Uterine smooth muscle cell (primary cell): ENCODE data around the gene SIGLEC6. TPM values are rescaled to one million over a fixed set of nuclear protein-coding genes. Genes with fewer than 3 reads are reported as not detected.

Experiments used
- total RNA-seq: library from RNA; depleted of rRNA; stranded (reverse); fragments of >200 nt; gene quantifications from 2 replicates; pipeline ENCODE4 v1.2.3, GENCODE V29; 2014

The SIGLEC6 gene
- 0.11 TPM in 1 of 2 replicates, not detected in the other for total RNA-seq

DNA sequence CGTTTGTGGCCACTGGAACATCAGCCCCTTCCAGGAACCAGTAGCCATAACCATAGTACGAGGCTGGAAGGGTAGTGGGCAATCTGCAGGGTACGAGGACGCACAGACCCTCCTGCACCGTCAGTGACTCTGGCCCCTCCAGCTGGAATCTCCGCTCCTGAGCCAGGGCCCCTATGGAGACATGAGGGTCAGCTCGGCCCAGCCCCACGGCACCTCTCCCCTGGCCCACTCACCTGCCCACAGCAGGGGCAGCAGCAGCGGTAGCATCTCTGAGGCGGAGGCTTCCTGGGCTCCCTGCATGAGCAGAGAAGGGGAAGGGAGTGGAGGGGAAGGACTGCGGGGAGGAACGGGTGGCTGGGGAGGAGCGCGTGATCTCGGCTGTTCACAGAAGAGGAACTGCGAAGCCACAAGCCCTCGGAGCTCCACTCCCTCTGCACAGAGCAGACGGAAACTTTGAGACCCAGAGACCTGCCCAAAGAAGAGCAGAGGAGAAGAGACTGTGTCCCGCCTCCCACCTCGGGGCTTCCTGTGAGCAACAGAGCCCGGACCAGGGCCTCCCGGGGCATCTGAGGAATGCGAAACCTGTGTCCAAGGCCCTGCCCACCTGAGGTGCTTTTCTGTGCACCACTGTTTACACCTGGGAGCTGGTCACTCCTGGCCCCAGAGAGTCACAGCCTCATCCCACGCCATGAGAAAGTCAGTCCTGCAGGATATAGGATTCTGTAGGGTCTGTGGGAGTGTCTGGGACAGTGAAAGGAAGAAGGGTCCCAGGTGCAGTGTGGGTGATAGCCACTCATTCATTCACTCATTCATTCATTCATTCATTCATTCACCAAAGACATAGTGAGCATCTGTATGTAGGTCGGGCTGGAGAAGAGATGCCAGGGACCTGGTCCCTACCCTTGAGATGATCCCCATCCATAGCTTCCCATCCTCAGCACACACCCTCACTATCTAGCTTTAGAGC lies at the start of gene SIGLEC6:
Gene SIGLEC6, minus strand, starts transcription at position 322 of the 967 bp plus-strand sequence. Its CDS starts 22 bp downstream, at position 300.

DNA sequence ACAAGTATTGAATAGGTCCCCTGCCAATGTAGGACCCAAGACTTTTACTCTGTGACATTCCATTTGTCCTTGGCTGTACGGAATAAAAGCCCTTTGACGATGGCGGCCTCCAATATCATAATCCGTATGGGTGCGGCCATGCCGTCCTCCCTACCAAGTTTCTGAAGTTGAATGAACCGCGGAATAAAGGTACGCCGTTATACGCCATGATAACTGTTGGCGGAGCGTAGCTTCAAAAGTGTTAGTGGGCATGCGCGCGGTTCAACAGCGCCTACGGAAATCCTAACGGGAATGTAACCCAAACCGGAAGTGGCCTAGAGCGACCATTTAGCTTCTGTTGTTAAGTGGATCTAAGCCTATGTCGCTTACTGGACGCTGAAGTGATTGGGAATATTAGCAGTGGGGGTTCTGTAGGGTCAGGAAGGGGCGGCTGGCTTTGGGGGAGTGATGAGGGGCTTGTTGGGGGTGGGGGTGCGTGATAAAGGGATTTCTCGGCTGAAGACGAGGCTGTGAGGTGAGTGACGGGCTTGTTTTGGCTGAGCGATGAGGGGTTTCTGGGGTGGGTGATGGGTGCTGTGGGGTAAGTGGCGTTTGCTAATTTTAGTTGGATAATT lies 39.6 kb upstream of the SIGLEC6 start, which contains the start of gene ZNF175:
Gene ZNF175, plus strand, starts transcription at position 322 of the 614 bp plus-strand sequence. CDS start 2,047 bp downstream, outside the sequence.

GRCh38 chr19:51501594-51502263 lies 29.7 kb downstream of the SIGLEC6 start, which contains the start of gene SIGLEC12:
SIGLEC12 (minus strand) TSS chr19:51501800; CDS start chr19:51501733, 67 bp downstream.

GRCh38 chr19:51478381-51479234 lies 52.9 kb downstream of the SIGLEC6 start, which contains the start of gene CEACAM18:
CEACAM18 (plus strand) TSS chr19:51478539.

Other genes starting within 250 kb of the SIGLEC6 start
- not detected in 2 replicates for gene IGLON5, start 220.0 kb downstream of the SIGLEC6 start, total RNA-seq
- gene VSIG10L, start 189.5 kb downstream of the SIGLEC6 start, total RNA-seq: 0.22 and 0.50 TPM in 2 replicates
- gene ETFB, start 165.3 kb downstream of the SIGLEC6 start, total RNA-seq: 130 and 137 TPM in 2 replicates
- not detected in 2 replicates for gene CLDND2, start 162.7 kb downstream of the SIGLEC6 start, total RNA-seq
- not detected in 2 replicates for gene NKG7, start 159.0 kb downstream of the SIGLEC6 start, total RNA-seq
- gene LIM2, start 143.7 kb downstream of the SIGLEC6 start, total RNA-seq: not detected in 2 replicates
- not detected in 2 replicates for gene C19orf84, start 141.1 kb downstream of the SIGLEC6 start, total RNA-seq
- not detected in 2 replicates for gene SIGLEC10, start 114.0 kb downstream of the SIGLEC6 start, total RNA-seq
- not detected in 2 replicates for gene SIGLEC8, start 73.2 kb downstream of the SIGLEC6 start, total RNA-seq
- gene CEACAM18, start 53.1 kb downstream of the SIGLEC6 start, total RNA-seq: not detected in 2 replicates
- gene SIGLEC12, start 29.9 kb downstream of the SIGLEC6 start, total RNA-seq: not detected in 2 replicates
- gene ZNF175, start 39.6 kb upstream of the SIGLEC6 start, total RNA-seq: 6.9 and 7.6 TPM in 2 replicates
- not detected in 2 replicates for gene SIGLEC5, start 98.7 kb upstream of the SIGLEC6 start, total RNA-seq
- not detected in 2 replicates for gene SIGLEC14, start 115.2 kb upstream of the SIGLEC6 start, total RNA-seq
- gene SPACA6, start 161.7 kb upstream of the SIGLEC6 start, total RNA-seq: 7.6 and 12.5 TPM in 2 replicates
- gene HAS1, start 192.3 kb upstream of the SIGLEC6 start, total RNA-seq: not detected in 2 replicates
- 0.11 TPM in 1 of 2 replicates, not detected in the other for gene FPR1, start 220.2 kb upstream of the SIGLEC6 start, total RNA-seq
- gene FPR2, start 229.5 kb upstream of the SIGLEC6 start, total RNA-seq: not detected in 2 replicates